Thymus (tissue), 11 donors: ENCODE results near the gene AFAP1L1. TPM values are rescaled to one million over a fixed set of nuclear protein-coding genes. Genes with fewer than 3 reads are reported as not detected.

Experiments used
- DNase-seq, 9 donors: peaks; one replicate each; pipeline ENCODE4 v3.0.0-alpha.2; 2013; ENCODE audit warnings: low spot score in 9 of 9, low read depth in 6 of 9, missing footprints in 1 of 9
- H3K27ac ChIP-seq, 2 donors: one replicate each; pipeline ENCODE4 v1.5.1; 2013; ENCODE audit warnings: control low read depth in 1 of 2, low read depth in 1 of 2, low read length in 1 of 2, mild to moderate bottlenecking in 1 of 2, moderate library complexity in 1 of 2
- H3K27me3 ChIP-seq, 2 donors: one replicate each; pipeline ENCODE4 v1.5.1; 2013; ENCODE audit warnings: low read length in 1 of 2; ENCODE audit not compliant: control insufficient read depth in 2 of 2, insufficient read depth in 1 of 2
- H3K36me3 ChIP-seq, 2 donors: one replicate each; pipeline ENCODE4 v1.5.1; 2013; ENCODE audit warnings: low read length in 1 of 2, mild to moderate bottlenecking in 1 of 2, moderate library complexity in 1 of 2; ENCODE audit not compliant: control insufficient read depth in 2 of 2, insufficient read depth in 2 of 2
- H3K4me1 ChIP-seq, 2 donors: one replicate each; pipeline ENCODE4 v1.5.1; 2013; ENCODE audit warnings: low read length in 2 of 2; ENCODE audit not compliant: control insufficient read depth in 2 of 2, insufficient read depth in 2 of 2
- H3K4me3 ChIP-seq, 2 donors: one replicate each; pipeline ENCODE4 v1.5.1; 2013; ENCODE audit warnings: low read length in 2 of 2, control low read depth in 1 of 2, mild to moderate bottlenecking in 1 of 2
- H3K9me3 ChIP-seq, 2 donors: one replicate each; pipeline ENCODE4 v1.5.1; 2013; ENCODE audit warnings: low read length in 1 of 2, mild to moderate bottlenecking in 1 of 2; ENCODE audit not compliant: control insufficient read depth in 2 of 2, insufficient read depth in 1 of 2
- WGBS: extraction: QIAGEN DNeasy Blood & Tissue Kit; methylation state at CpG from one replicate; pipeline ENCODE4 v1.1.7; 2013; 5-methylcytosine and 5-hydroxymethylcytosine counted together
- polyA plus RNA-seq: library from polyadenylated mRNA; stranded (reverse); fragments of 200-250 nt; gene quantifications from one replicate; pipeline ENCODE4 v1.2.3, GENCODE V29; 2013
- total RNA-seq: library from RNA; stranded (reverse); fragments of 120-200 nt; gene quantifications from one replicate; pipeline ENCODE4 v1.2.4, GENCODE V29; 2013
- donor health status: healthy.

Gene AFAP1L1
- total and polyA plus RNA-seq, 2 donors: 8.0 to 12.6 TPM

GRCh38 chr5:149372076-149372795 lies 100.6 kb downstream of the AFAP1L1 start:
- 99% methylated on average over 4 of the region's 4 CpGs for WGBS
- H3K4me3 ChIP-seq: no peak overlapping the region
- no peaks in the 10 kb centered on the region for H3K9me3 ChIP-seq
- peaks cover 0 to 6% of the 10 kb centered on the region in 2 donors for H3K4me1 ChIP-seq
- H3K36me3 ChIP-seq: no peaks in the 10 kb centered on the region
- H3K27ac ChIP-seq: no peak overlapping the region
- no peak for DNase-seq
- no peaks in the 10 kb centered on the region for H3K27me3 ChIP-seq

GRCh38 chr5:149372932-149373331 lies 101.3 kb downstream of the AFAP1L1 start:
- no peaks in the 10 kb centered on the region for H3K36me3 ChIP-seq
- H3K4me3 ChIP-seq: no peak overlapping the region
- H3K27me3 ChIP-seq: no peaks in the 10 kb centered on the region
- no peaks in the 10 kb centered on the region for H3K9me3 ChIP-seq
- H3K4me1 ChIP-seq: peaks cover 0 to 4% of the 10 kb centered on the region in 2 donors
- no peak overlapping the region for H3K27ac ChIP-seq
- 98% methylated on average over 3 of the region's 3 CpGs for WGBS
- no peak for DNase-seq

GRCh38 chr5:149374303-149374702 lies 102.6 kb downstream of the AFAP1L1 start:
- H3K9me3 ChIP-seq: no peaks in the 10 kb centered on the region
- DNase-seq: no peak
- no peak overlapping the region for H3K27ac ChIP-seq
- H3K4me1 ChIP-seq: peaks cover 0 to 4% of the 10 kb centered on the region in 2 donors
- no peak overlapping the region for H3K4me3 ChIP-seq
- no peaks in the 10 kb centered on the region for H3K36me3 ChIP-seq
- 98% methylated on average over 20 of the region's 20 CpGs for WGBS
- no peaks in the 10 kb centered on the region for H3K27me3 ChIP-seq

- Histone ChIP-seq H3K27ac (no peak overlapping the region), H3K4me1 (peaks cover 0 to 4% of the 10 kb centered on the region in 2 donors), H3K4me3 (no peak overlapping the region), H3K9me3 (no peaks in the 10 kb centered on the region), H3K27me3 (no peaks in the 10 kb centered on the region), H3K36me3 (no peaks in the 10 kb centered on the region)
- 99% methylated on average over 3 of the region's 3 CpGs for WGBS
- no peak for DNase-seq
Measured at GRCh38 chr5:149374801-149375200, 103.1 kb downstream of the AFAP1L1 start.

- Histone ChIP-seq H3K27ac (no peak overlapping the region), H3K36me3 (no peaks in the 10 kb centered on the region), H3K4me1 (peaks cover 0 to 4% of the 10 kb centered on the region in 2 donors), H3K9me3 (no peaks in the 10 kb centered on the region), H3K4me3 (no peak overlapping the region), H3K27me3 (no peaks in the 10 kb centered on the region)
- DNase-seq: no peak
- WGBS: over 99% methylated on average over 6 of the region's 6 CpGs
Measured at GRCh38 chr5:149375434-149375833, 103.8 kb downstream of the AFAP1L1 start.

- Histone ChIP-seq H3K4me3 (no peak overlapping the region), H3K36me3 (no peaks in the 10 kb centered on the region), H3K27ac (no peak overlapping the region), H3K27me3 (no peaks in the 10 kb centered on the region), H3K9me3 (no peaks in the 10 kb centered on the region), H3K4me1 (peaks cover 0 to 4% of the 10 kb centered on the region in 2 donors)
- 98% methylated on average over 12 of the region's 12 CpGs for WGBS
- no peak for DNase-seq
Measured at GRCh38 chr5:149376104-149376503, 104.4 kb downstream of the AFAP1L1 start.

GRCh38 chr5:149376711-149377447 lies 105.2 kb downstream of the AFAP1L1 start:
- no peaks in the 10 kb centered on the region for H3K36me3 ChIP-seq
- H3K4me1 ChIP-seq: no peaks in the 10 kb centered on the region
- H3K27me3 ChIP-seq: no peaks in the 10 kb centered on the region
- no peak for DNase-seq
- H3K4me3 ChIP-seq: no peak overlapping the region
- H3K9me3 ChIP-seq: no peaks in the 10 kb centered on the region
- H3K27ac ChIP-seq: no peak overlapping the region
- 94% methylated on average over 7 of the region's 7 CpGs for WGBS

GRCh38 chr5:149378241-149378820 lies 106.7 kb downstream of the AFAP1L1 start:
- Histone ChIP-seq H3K4me1 (no peaks in the 10 kb centered on the region), H3K9me3 (no peaks in the 10 kb centered on the region), H3K27ac (no peak overlapping the region), H3K36me3 (no peaks in the 10 kb centered on the region), H3K4me3 (no peak overlapping the region), H3K27me3 (no peaks in the 10 kb centered on the region)
- 90% methylated on average over 5 of the region's 5 CpGs for WGBS
- DNase-seq: no peak

GRCh38 chr5:149379177-149379761 lies 107.6 kb downstream of the AFAP1L1 start, which contains the start of gene IL17B:
Gene IL17B, minus strand, starts transcription at chr5:149379292. Its CDS starts 67 bp downstream, at chr5:149379225.
- DNase-seq: no peak
- Histone ChIP-seq H3K27me3 (no peaks in the 10 kb centered on the region), H3K27ac (no peak within 1 kb of the TSS), H3K9me3 (no peaks in the 10 kb centered on the region), H3K4me1 (no peaks in the 10 kb centered on the region), H3K4me3 (no peak within 1 kb of the TSS), H3K36me3 (no peaks in the 10 kb centered on the region)
- WGBS: 92% methylated on average over 22 of the region's 22 CpGs
